ENCODE results near the gene UPK3BL1. TPM values are rescaled to one million over a fixed set of nuclear protein-coding genes. Genes with fewer than 3 reads are reported as not detected.

The UPK3BL1 gene
- total RNA-seq, 2 experiments from 2014 or later: 12.2 to 13.9 TPM

Other genes with a start within 250 kb of the UPK3BL1 start
- 10 to 100 TPM; 27.2 to 28.3 TPM for gene PRKRIP1, start 246.4 kb downstream of the UPK3BL1 start, total RNA-seq
- 10 to 100 TPM; 59.5 to 61.9 TPM for gene ORAI2, start 209.2 kb downstream of the UPK3BL1 start, total RNA-seq
- gene ALKBH4, start 177.9 kb downstream of the UPK3BL1 start, total RNA-seq: 10 to 100 TPM in 1 of 2 experiments, 1 to 10 TPM in 1; 9.4 to 10.4 TPM
- 10 to 100 TPM; 19.5 to 19.8 TPM for gene LRWD1, start 177.8 kb downstream of the UPK3BL1 start, total RNA-seq
- gene POLR2J, start 163.9 kb downstream of the UPK3BL1 start, total RNA-seq: 10 to 100 TPM; 41.7 to 46.5 TPM
- gene RASA4B, start 125.0 kb downstream of the UPK3BL1 start, total RNA-seq: 1 to 10 TPM; 8.7 to 9.6 TPM
- 10 to 100 TPM; 13.2 to 14.0 TPM for gene UPK3BL2, start 99.1 kb downstream of the UPK3BL1 start, total RNA-seq
- gene SPDYE2, start 91.6 kb downstream of the UPK3BL1 start, total RNA-seq: under 1 TPM in 1 of 2 experiments, not detected in 1; 0.15 TPM
- 10 to 100 TPM; 24.9 to 25.0 TPM for gene POLR2J3, start 70.2 kb downstream of the UPK3BL1 start, total RNA-seq
- 10 to 100 TPM; 26.6 to 27.8 TPM for gene RASA4, start 26.0 kb downstream of the UPK3BL1 start, total RNA-seq
- gene SPDYE2B, start 7.5 kb upstream of the UPK3BL1 start, total RNA-seq: under 1 TPM in 1 of 2 experiments, not detected in 1; 0.15 TPM
- 1 to 10 TPM; 8.4 to 8.8 TPM for gene POLR2J2, start 28.9 kb upstream of the UPK3BL1 start, total RNA-seq
- gene FAM185A, start 106.2 kb upstream of the UPK3BL1 start, total RNA-seq: 1 to 10 TPM; 6.1 to 7.2 TPM

All from activated CD4-positive, alpha-beta memory T cell treated with anti-CD3 and anti-CD28 coated beads, Interleukin-2, amount 10 ng/mL, durations not matched to agents 7 days and 5 days (primary cell).